H9 (cell line): ENCODE results near the gene MYRF. TPM values are rescaled to one million over a fixed set of nuclear protein-coding genes. Genes with fewer than 3 reads are reported as not detected.

ENCODE experiments used
- DNase-seq: peaks from one replicate; pipeline ENCODE4 v3.0.0-alpha.2; 2017
- H2AFZ ChIP-seq: one replicate; pipeline ENCODE4 v1.6.1; 2013; ENCODE audit warnings: mild to moderate bottlenecking, low read length, control low read depth, moderate library complexity
- H2AK5ac ChIP-seq: 2 replicates; pipeline ENCODE4 v1.6.1; 2013; ENCODE audit warnings: low read length, control low read depth, mixed read lengths; ENCODE audit not compliant: insufficient read length
- H2BK120ac ChIP-seq: one replicate; pipeline ENCODE4 v1.6.1; 2013; ENCODE audit warnings: low read depth, mild to moderate bottlenecking, low read length, control low read depth, inconsistent platforms; ENCODE audit not compliant: poor library complexity, severe bottlenecking
- H2BK12ac ChIP-seq: 2 replicates; pipeline ENCODE4 v1.6.1; 2013; ENCODE audit warnings: low read length, control low read depth, mixed read lengths, low read depth; ENCODE audit not compliant: insufficient read length
- H2BK15ac ChIP-seq: 2 replicates; pipeline ENCODE4 v1.6.1; 2013; ENCODE audit warnings: low read depth, low read length, control low read depth
- H2BK20ac ChIP-seq: one replicate; pipeline ENCODE4 v1.6.1; 2013; ENCODE audit warnings: low read depth, mild to moderate bottlenecking, low read length, control low read depth, inconsistent platforms; ENCODE audit not compliant: poor library complexity, severe bottlenecking
- H2BK5ac ChIP-seq: 2 replicates; pipeline ENCODE4 v1.6.1; 2013; ENCODE audit warnings: low read length, control low read depth, mixed read lengths; ENCODE audit not compliant: insufficient read length
- H3K14ac ChIP-seq: 2 replicates; pipeline ENCODE4 v1.6.1; 2013; ENCODE audit warnings: low read length, control low read depth; ENCODE audit not compliant: insufficient read depth
- H3K18ac ChIP-seq: 2 replicates; pipeline ENCODE4 v1.6.1; 2013; ENCODE audit warnings: low read depth, mild to moderate bottlenecking, mixed read lengths, low read length, control low read depth; ENCODE audit not compliant: insufficient read length
- H3K23ac ChIP-seq: 2 replicates; pipeline ENCODE4 v1.6.1; 2013; ENCODE audit warnings: low read length, control low read depth, mixed read lengths, low read depth; ENCODE audit not compliant: insufficient read length
- H3K23me2 ChIP-seq: 2 replicates; pipeline ENCODE4 v1.6.1; 2013; ENCODE audit warnings: low read depth, mild to moderate bottlenecking, mixed read lengths, low read length, control low read depth; ENCODE audit not compliant: insufficient read length, poor library complexity, severe bottlenecking
- H3K27ac ChIP-seq: 2 replicates; pipeline ENCODE4 v1.5.1; 2013; ENCODE audit warnings: low read length, control low read depth, mixed read lengths, low read depth; ENCODE audit not compliant: insufficient read length
- H3K27me3 ChIP-seq: 2 replicates; pipeline ENCODE4 v1.6.1; 2013; ENCODE audit warnings: low read length, control low read depth, inconsistent platforms; ENCODE audit not compliant: insufficient read depth
- H3K4ac ChIP-seq: 2 replicates; pipeline ENCODE4 v1.6.1; 2013; ENCODE audit warnings: low read depth, mild to moderate bottlenecking, control low read depth, inconsistent platforms, low read length, moderate library complexity
- H3K4me1 ChIP-seq: 2 replicates; pipeline ENCODE4 v1.6.1; 2013; ENCODE audit warnings: low read length, control low read depth, inconsistent platforms; ENCODE audit not compliant: insufficient read depth
- H3K4me2 ChIP-seq: 2 replicates; pipeline ENCODE4 v1.6.1; 2013; ENCODE audit warnings: low read length, control low read depth, mixed read lengths; ENCODE audit not compliant: insufficient read length, insufficient read depth
- H3K56ac ChIP-seq: 2 replicates; pipeline ENCODE4 v1.6.1; 2013; ENCODE audit warnings: low read depth, mild to moderate bottlenecking, mixed read lengths, low read length, control low read depth; ENCODE audit not compliant: insufficient read length
- H3K79me1 ChIP-seq: 2 replicates; pipeline ENCODE4 v1.6.1; 2013; ENCODE audit warnings: low read depth, mild to moderate bottlenecking, moderate library complexity, low read length, control low read depth, inconsistent platforms; ENCODE audit not compliant: insufficient read depth, poor library complexity, severe bottlenecking
- H3K79me2 ChIP-seq: 2 replicates; pipeline ENCODE4 v1.6.1; 2013; ENCODE audit warnings: low read length, control low read depth, inconsistent platforms; ENCODE audit not compliant: insufficient read depth
- H3K9ac ChIP-seq: 2 replicates; pipeline ENCODE4 v1.6.1; 2013; ENCODE audit warnings: low read length, control low read depth, mixed read lengths; ENCODE audit not compliant: insufficient read length; ENCODE audit errors: extremely low read depth
- H3K9me3 ChIP-seq: one replicate; pipeline ENCODE4 v1.6.1; 2013; ENCODE audit warnings: low read depth, low read length, inconsistent platforms; ENCODE audit not compliant: control insufficient read depth
- H3T11ph ChIP-seq: one replicate; pipeline ENCODE4 v1.6.1; 2013; ENCODE audit warnings: mild to moderate bottlenecking, low read length, control low read depth, inconsistent platforms
- H4K20me1 ChIP-seq: one replicate; pipeline ENCODE4 v1.6.1; 2013; ENCODE audit not compliant: control insufficient read depth, insufficient read length, insufficient read depth
- H4K5ac ChIP-seq: 2 replicates; pipeline ENCODE4 v1.6.1; 2013; ENCODE audit warnings: low read depth, mild to moderate bottlenecking, mixed read lengths, low read length, control low read depth; ENCODE audit not compliant: insufficient read length
- H4K8ac ChIP-seq: replicated peaks from 2 replicates; pipeline ENCODE4 v1.6.1; 2013; ENCODE audit warnings: low read length, control low read depth, mixed read lengths, low read depth; ENCODE audit not compliant: insufficient read length
- H4K91ac ChIP-seq: 2 replicates; pipeline ENCODE4 v1.6.1; 2013; ENCODE audit warnings: low read depth, mild to moderate bottlenecking, moderate library complexity, mixed read lengths, low read length, control low read depth; ENCODE audit not compliant: insufficient read length
- H3K27ac Mint-ChIP-seq, 3 experiments: 2 replicates in 2 of 3; 3 replicates in 1 of 3; pipeline ENCODE4 v1.8.0; 2020 to 2021; ENCODE audit warnings: mixed read lengths in 3 of 3, mild to moderate bottlenecking in 1 of 3, moderate library complexity in 1 of 3
- H3K27me3 Mint-ChIP-seq: 2 replicates; pipeline ENCODE4 v1.8.0; 2021; ENCODE audit warnings: low read depth, mild to moderate bottlenecking, moderate library complexity, mixed read lengths
- H3K36me3 Mint-ChIP-seq, 3 experiments: 2 replicates in 2 of 3; 3 replicates in 1 of 3; pipeline ENCODE4 v1.8.0; 2020 to 2021; ENCODE audit warnings: low read depth in 3 of 3, mixed read lengths in 3 of 3; ENCODE audit not compliant: insufficient read depth in 1 of 3
- H3K4me1 Mint-ChIP-seq, 2 experiments: 2 replicates each; pipeline ENCODE4 v1.8.0; 2020; ENCODE audit warnings: mixed read lengths in 2 of 2
- H3K4me3 Mint-ChIP-seq, 2 experiments: 2 replicates in 1 of 2; 3 replicates in 1 of 2; pipeline ENCODE4 v1.8.0; 2020 to 2021; ENCODE audit warnings: mild to moderate bottlenecking in 2 of 2, mixed read lengths in 2 of 2, moderate library complexity in 1 of 2
- H3K9me3 Mint-ChIP-seq, 2 experiments: 2 replicates in 1 of 2; 3 replicates in 1 of 2; pipeline ENCODE4 v1.8.0; 2020; ENCODE audit warnings: mild to moderate bottlenecking in 2 of 2, mixed read lengths in 2 of 2, moderate library complexity in 1 of 2
- CTCF ChIP-seq: fragments of 200-600 bp; sonication (generic); conservative IDR thresholded peaks from 3 replicates; pipeline ENCODE4 v1.8.0; 2021; ENCODE audit warnings: antibody characterized with exemption, mild to moderate bottlenecking
- WGBS: extraction: QIAGEN DNeasy Blood & Tissue Kit; methylation state at CpG from one replicate; pipeline ENCODE4 v1.1.7; 2013; ENCODE audit warnings: missing lambda C conversion rate, low lambda C conversion rate, mixed read lengths; ENCODE audit not compliant: insufficient read length; ENCODE audit errors: extremely low coverage; 5-methylcytosine and 5-hydroxymethylcytosine counted together
- total RNA-seq: library from RNA; stranded (reverse); gene quantifications from 2 replicates; pipeline ENCODE4 v1.2.1, GENCODE V29; 2021

Gene MYRF
- total RNA-seq, 1 experiment from 2014 or later, result 13.9 TPM

DNA sequence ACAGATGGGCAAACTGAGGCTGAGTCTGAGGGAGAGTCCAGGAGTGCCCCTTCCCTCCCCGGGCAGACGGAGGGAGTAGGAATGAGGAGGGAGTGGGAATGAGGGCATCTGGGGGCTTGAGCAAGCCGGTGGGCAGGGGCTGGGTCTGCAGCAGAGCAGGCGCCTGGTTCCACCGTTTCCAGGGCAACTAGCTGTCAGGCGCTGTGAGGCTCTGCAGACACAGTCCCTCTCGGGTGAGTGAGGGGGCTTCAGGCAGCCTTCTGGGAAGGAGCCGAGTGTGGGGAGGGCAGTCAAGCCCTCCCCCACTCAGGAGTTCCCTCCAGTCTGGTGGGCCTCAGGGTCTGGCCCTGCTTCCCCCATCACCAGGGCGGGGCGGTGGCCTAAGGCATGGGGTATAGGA is 20.9 kb downstream of the MYRF start:
- H3K27me3 Mint-ChIP-seq, result no peaks in the 10 kb centered on the region; the same call in 1 of the 2 replicates
- no peak overlapping the region for H3K18ac ChIP-seq
- no peak overlapping the region for H4K8ac ChIP-seq
- H3K9me3 ChIP-seq, result no peaks in the 10 kb centered on the region
- peaks cover 0 to 5% of the 10 kb centered on the region in 2 experiments; a peak in 2 of 5 replicates for H3K9me3 Mint-ChIP-seq
- H2BK5ac ChIP-seq, result no peak overlapping the region
- TF ChIP-seq CTCF, result no peak
- H3K4me2 ChIP-seq, result no peak overlapping the region
- no CpG with 5 or more reads among the region's 10 CpGs for WGBS
- DNase-seq, result no peak
- no peak overlapping the region for H2BK15ac ChIP-seq
- H3K79me2 ChIP-seq, result no peaks in the 10 kb centered on the region
- no peak overlapping the region for H3T11ph ChIP-seq
- H2BK12ac ChIP-seq, result no peak overlapping the region
- H3K23me2 ChIP-seq, result no peaks in the 10 kb centered on the region
- H3K27ac Mint-ChIP-seq, result peak overlapping the region in 1 of 3 experiments; percentile 79; a peak in 1 of 7 replicates
- no peaks in the 10 kb centered on the region for H3K27me3 ChIP-seq
- H2AK5ac ChIP-seq, result no peak overlapping the region
- H3K4me3 Mint-ChIP-seq, result no peak overlapping the region
- no peak overlapping the region for H2BK20ac ChIP-seq
- peaks cover 3 to 7% (median 6%) of the 10 kb centered on the region in 3 experiments for H3K36me3 Mint-ChIP-seq
- H2BK120ac ChIP-seq, result no peak overlapping the region
- H4K5ac ChIP-seq, result no peak overlapping the region
- no peak overlapping the region for H3K9ac ChIP-seq
- H3K14ac ChIP-seq, result no peak overlapping the region
- H3K4me1 Mint-ChIP-seq, result peaks cover 20 to 31% of the 10 kb centered on the region in 2 experiments
- H3K27ac ChIP-seq, result no peak overlapping the region
- no peak overlapping the region for H3K4ac ChIP-seq
- H3K23ac ChIP-seq, result no peak overlapping the region
- no peak overlapping the region for H3K56ac ChIP-seq
- H3K79me1 ChIP-seq, result no peaks in the 10 kb centered on the region
- no peaks in the 10 kb centered on the region for H4K20me1 ChIP-seq
- no peak overlapping the region for H2AFZ ChIP-seq
- no peaks in the 10 kb centered on the region for H3K4me1 ChIP-seq
- H4K91ac ChIP-seq, result no peak overlapping the region
